Measurements from ENCODE around the gene DCLK1. TPM values are rescaled to one million over a fixed set of nuclear protein-coding genes. Genes with fewer than 3 reads are reported as not detected.

DCLK1 gene
- total and polyA plus RNA-seq, 7 experiments from 2014 or later = not detected

- H3K4me1 Mint-ChIP-seq = peaks cover 0 to 2% (median 0%) of the 10 kb centered on the region in 7 donors
- Histone ChIP-seq H3K36me3 (ENCODE audit: control insufficient read depth in 2 of 3, insufficient read depth in 3 of 3, low read length in 3 of 3) (no peaks in the 10 kb centered on the region), H3K4me1 (ENCODE audit: control insufficient read depth in 2 of 2, insufficient read depth in 2 of 2, low read length in 2 of 2) (no peaks in the 10 kb centered on the region), H3K4me3 (ENCODE audit: low read length) (no peak overlapping the region), H3K27ac (ENCODE audit: low read depth, low read length) (no peak overlapping the region), H3K27me3 (ENCODE audit: control insufficient read depth in 2 of 2, insufficient read depth in 2 of 2, low read length in 2 of 2) (peaks cover 0 to 5% of the 10 kb centered on the region in 2 donors), H3K9me3 (ENCODE audit: control insufficient read depth in 2 of 3, low read length in 3 of 3) (no peaks in the 10 kb centered on the region)
- intact Hi-C loops (cut with micrococcal nuclease) = no loop called here
- H3K27ac Mint-ChIP-seq = no peak overlapping the region
- no peak for ATAC-seq
- H3K27me3 Mint-ChIP-seq = peaks cover 30 to 57% (median 41%) of the 10 kb centered on the region in 5 donors
- H3K4me3 Mint-ChIP-seq = no peak overlapping the region
- ChIA-PET POLR2A (no interaction called here), CTCF (no interaction called here)
- H3K9me3 Mint-ChIP-seq = peaks cover 0 to 8% (median 4%) of the 10 kb centered on the region in 11 donors
- no peak for DNase-seq
- no peaks in the 10 kb centered on the region for H3K36me3 Mint-ChIP-seq
Observed at GRCh38 chr13:36133950-36134626, 2.9 kb upstream of the DCLK1 start.

- H3K36me3 Mint-ChIP-seq = no peaks in the 10 kb centered on the region
- no peak overlapping the region for H3K27ac Mint-ChIP-seq
- Histone ChIP-seq H3K36me3 (ENCODE audit: control insufficient read depth in 2 of 3, insufficient read depth in 3 of 3, low read length in 3 of 3) (no peaks in the 10 kb centered on the region), H3K27ac (ENCODE audit: low read depth, low read length) (no peak overlapping the region), H3K9me3 (ENCODE audit: control insufficient read depth in 2 of 3, low read length in 3 of 3) (no peaks in the 10 kb centered on the region), H3K4me1 (ENCODE audit: control insufficient read depth in 2 of 2, insufficient read depth in 2 of 2, low read length in 2 of 2) (no peaks in the 10 kb centered on the region), H3K27me3 (ENCODE audit: control insufficient read depth in 2 of 2, insufficient read depth in 2 of 2, low read length in 2 of 2) (peaks cover 0 to 5% of the 10 kb centered on the region in 2 donors), H3K4me3 (ENCODE audit: low read length) (no peak overlapping the region)
- H3K9me3 Mint-ChIP-seq = peaks cover 0 to 8% (median 2%) of the 10 kb centered on the region in 11 donors
- intact Hi-C loops (cut with micrococcal nuclease) = no loop called here
- ChIA-PET POLR2A (no interaction called here), CTCF (no interaction called here)
- no peak overlapping the region for H3K4me3 Mint-ChIP-seq
- H3K27me3 Mint-ChIP-seq = peaks cover 34 to 53% (median 41%) of the 10 kb centered on the region in 5 donors
- no peak for ATAC-seq
- no peak for DNase-seq
- H3K4me1 Mint-ChIP-seq = peaks cover 0 to 2% (median 0%) of the 10 kb centered on the region in 7 donors
Observed at GRCh38 chr13:36132376-36132775, 1.2 kb upstream of the DCLK1 start.

GRCh38 chr13:36131931-36132297 lies 732 bp upstream of the DCLK1 start:
- POLR2A ChIA-PET = no interaction called here

GRCh38 chr13:36130552-36131221 lies 495 bp downstream of the DCLK1 start:
- CTCF ChIA-PET = no interaction called here
- Histone ChIP-seq H3K9me3 (ENCODE audit: control insufficient read depth in 2 of 3, low read length in 3 of 3) (no peaks in the 10 kb centered on the region), H3K4me1 (ENCODE audit: control insufficient read depth in 2 of 2, insufficient read depth in 2 of 2, low read length in 2 of 2) (no peaks in the 10 kb centered on the region), H3K36me3 (ENCODE audit: control insufficient read depth in 2 of 3, insufficient read depth in 3 of 3, low read length in 3 of 3) (no peaks in the 10 kb centered on the region), H3K27me3 (ENCODE audit: control insufficient read depth in 2 of 2, insufficient read depth in 2 of 2, low read length in 2 of 2) (peaks cover 0 to 5% of the 10 kb centered on the region in 2 donors), H3K27ac (ENCODE audit: low read depth, low read length) (no peak overlapping the region), H3K4me3 (ENCODE audit: low read length) (no peak overlapping the region)
- Mint-ChIP-seq H3K9me3 (peaks cover 0 to 5% (median 2%) of the 10 kb centered on the region in 11 donors), H3K36me3 (no peaks in the 10 kb centered on the region), H3K27ac (no peak overlapping the region), H3K4me1 (peaks cover 0 to 2% (median 0%) of the 10 kb centered on the region in 7 donors), H3K27me3 (peaks cover 34 to 51% (median 41%) of the 10 kb centered on the region in 5 donors), H3K4me3 (no peak overlapping the region)
- intact Hi-C loops (cut with micrococcal nuclease) = no loop called here
- no peak for ATAC-seq
- POLR2A ChIA-PET = no interaction called here
- no peak for DNase-seq

More at GRCh38 chr13:36131931-36132297, 732 bp upstream of the DCLK1 start:
- peaks cover 0 to 5% of the 10 kb centered on the region in 2 donors for H3K27me3 ChIP-seq (ENCODE audit: control insufficient read depth in 2 of 2, insufficient read depth in 2 of 2, low read length in 2 of 2)
- H3K27ac ChIP-seq (ENCODE audit: low read depth, low read length) = no peak overlapping the region
- Mint-ChIP-seq H3K36me3 (no peaks in the 10 kb centered on the region), H3K4me3 (no peak overlapping the region), H3K27ac (no peak overlapping the region), H3K9me3 (peaks cover 0 to 8% (median 2%) of the 10 kb centered on the region in 11 donors), H3K4me1 (peaks cover 0 to 2% (median 0%) of the 10 kb centered on the region in 7 donors), H3K27me3 (peaks cover 34 to 53% (median 41%) of the 10 kb centered on the region in 5 donors)
- H3K9me3 ChIP-seq (ENCODE audit: control insufficient read depth in 2 of 3, low read length in 3 of 3) = no peaks in the 10 kb centered on the region
- no peaks in the 10 kb centered on the region for H3K4me1 ChIP-seq (ENCODE audit: control insufficient read depth in 2 of 2, insufficient read depth in 2 of 2, low read length in 2 of 2)
- CTCF ChIA-PET = no interaction called here
- DNase-seq (no peak), ATAC-seq (no peak)
- intact Hi-C loops (cut with micrococcal nuclease) = no loop called here
- no peaks in the 10 kb centered on the region for H3K36me3 ChIP-seq (ENCODE audit: control insufficient read depth in 2 of 3, insufficient read depth in 3 of 3, low read length in 3 of 3)
- H3K4me3 ChIP-seq (ENCODE audit: low read length) = no peak overlapping the region

- Histone ChIP-seq H3K4me3 (ENCODE audit: low read length) (no peak overlapping the region), H3K27me3 (ENCODE audit: control insufficient read depth in 2 of 2, insufficient read depth in 2 of 2, low read length in 2 of 2) (peaks cover 0 to 5% of the 10 kb centered on the region in 2 donors), H3K27ac (ENCODE audit: low read depth, low read length) (no peak overlapping the region), H3K9me3 (ENCODE audit: control insufficient read depth in 2 of 3, low read length in 3 of 3) (no peaks in the 10 kb centered on the region), H3K36me3 (ENCODE audit: control insufficient read depth in 2 of 3, insufficient read depth in 3 of 3, low read length in 3 of 3) (no peaks in the 10 kb centered on the region), H3K4me1 (ENCODE audit: control insufficient read depth in 2 of 2, insufficient read depth in 2 of 2, low read length in 2 of 2) (no peaks in the 10 kb centered on the region)
- Mint-ChIP-seq H3K27me3 (peaks cover 34 to 45% (median 40%) of the 10 kb centered on the region in 5 donors), H3K4me3 (no peak overlapping the region), H3K36me3 (no peaks in the 10 kb centered on the region), H3K9me3 (peaks cover 0 to 4% (median 0%) of the 10 kb centered on the region in 11 donors), H3K27ac (no peak overlapping the region), H3K4me1 (peaks cover 0 to 2% (median 0%) of the 10 kb centered on the region in 7 donors)
- ChIA-PET CTCF (no interaction called here), POLR2A (no interaction called here)
- ATAC-seq (no peak), DNase-seq (no peak)
- intact Hi-C loops (cut with micrococcal nuclease) = no loop called here
Observed at GRCh38 chr13:36130193-36130551, 1.0 kb downstream of the DCLK1 start.

GRCh38 chr13:36129539-36129938 lies 1.6 kb downstream of the DCLK1 start:
- Mint-ChIP-seq H3K36me3 (no peaks in the 10 kb centered on the region), H3K4me3 (no peak overlapping the region), H3K4me1 (peaks cover 0 to 2% (median 0%) of the 10 kb centered on the region in 7 donors), H3K9me3 (peaks cover 0 to 3% (median 0%) of the 10 kb centered on the region in 11 donors), H3K27ac (no peak overlapping the region), H3K27me3 (peaks cover 34 to 42% (median 35%) of the 10 kb centered on the region in 5 donors)
- Histone ChIP-seq H3K9me3 (ENCODE audit: control insufficient read depth in 2 of 3, low read length in 3 of 3) (no peaks in the 10 kb centered on the region), H3K27me3 (ENCODE audit: control insufficient read depth in 2 of 2, insufficient read depth in 2 of 2, low read length in 2 of 2) (peaks cover 0 to 5% of the 10 kb centered on the region in 2 donors), H3K4me1 (ENCODE audit: control insufficient read depth in 2 of 2, insufficient read depth in 2 of 2, low read length in 2 of 2) (no peaks in the 10 kb centered on the region), H3K36me3 (ENCODE audit: control insufficient read depth in 2 of 3, insufficient read depth in 3 of 3, low read length in 3 of 3) (no peaks in the 10 kb centered on the region), H3K27ac (ENCODE audit: low read depth, low read length) (no peak overlapping the region), H3K4me3 (ENCODE audit: low read length) (no peak overlapping the region)
- ATAC-seq (no peak), DNase-seq (no peak)
- intact Hi-C loops (cut with micrococcal nuclease) = no loop called here
- POLR2A ChIA-PET = no interaction called here
- CTCF ChIA-PET = no interaction called here

GRCh38 chr13:36126491-36126890 lies 4.7 kb downstream of the DCLK1 start:
- Mint-ChIP-seq H3K4me3 (no peak overlapping the region), H3K36me3 (no peaks in the 10 kb centered on the region), H3K9me3 (peaks cover 0 to 3% (median 0%) of the 10 kb centered on the region in 11 donors), H3K4me1 (peaks cover 0 to 2% (median 0%) of the 10 kb centered on the region in 7 donors), H3K27ac (no peak overlapping the region), H3K27me3 (peaks cover 9 to 19% (median 16%) of the 10 kb centered on the region in 5 donors)
- Histone ChIP-seq H3K27ac (ENCODE audit: low read depth, low read length) (no peak overlapping the region), H3K36me3 (ENCODE audit: control insufficient read depth in 2 of 3, insufficient read depth in 3 of 3, low read length in 3 of 3) (no peaks in the 10 kb centered on the region), H3K4me1 (ENCODE audit: control insufficient read depth in 2 of 2, insufficient read depth in 2 of 2, low read length in 2 of 2) (no peaks in the 10 kb centered on the region), H3K27me3 (ENCODE audit: control insufficient read depth in 2 of 2, insufficient read depth in 2 of 2, low read length in 2 of 2) (no peaks in the 10 kb centered on the region), H3K9me3 (ENCODE audit: control insufficient read depth in 2 of 3, low read length in 3 of 3) (no peaks in the 10 kb centered on the region), H3K4me3 (ENCODE audit: low read length) (no peak overlapping the region)
- DNase-seq (no peak), ATAC-seq (no peak)
- POLR2A ChIA-PET = no interaction called here
- CTCF ChIA-PET = no interaction called here
- intact Hi-C loops (cut with micrococcal nuclease) = no loop called here
